OCI-LY3 (cell line): ENCODE measurements around the gene FRMD4B.

ENCODE experiments used
- H2AFZ ChIP-seq: fragments of 200-600, 300-600 bp; shearing (Covaris generic); 2 replicates; pipeline ENCODE4 v1.6.0; 2014; ENCODE audit warnings: antibody characterized with exemption, low read depth, low read length
- H3K27ac ChIP-seq: fragments of 200-600, 300-600 bp; sonication (generic); 2 replicates; pipeline ENCODE4 v1.5.1; 2014; ENCODE audit warnings: mild to moderate bottlenecking, low read length, moderate library complexity, mixed read lengths
- H3K27me3 ChIP-seq: fragments of 200-600, 300-600 bp; sonication (generic); 2 replicates; pipeline ENCODE4 v1.6.1; 2014; ENCODE audit warnings: low read depth, low read length, mixed read lengths
- H3K36me3 ChIP-seq: fragments of 200-600, 300-600 bp; sonication (generic); replicated peaks from 2 replicates; pipeline ENCODE3; 2014; ENCODE audit warnings: low read depth, low read length, mixed read lengths
- H3K4me1 ChIP-seq: fragments of 300-600, 200-600 bp; sonication (generic); 2 replicates; pipeline ENCODE4 v1.6.1; 2014; ENCODE audit warnings: low read length, mixed read lengths
- H3K4me2 ChIP-seq: fragments of 200-600, 300-600 bp; sonication (generic); 2 replicates; pipeline ENCODE4 v1.6.1; 2014; ENCODE audit warnings: low read length, mixed read lengths
- H3K4me3 ChIP-seq: fragments of 300-600, 200-600 bp; sonication (generic); 2 replicates; pipeline ENCODE4 v1.5.1; 2014; ENCODE audit warnings: antibody characterized with exemption, mild to moderate bottlenecking, low read length, moderate library complexity
- H3K79me2 ChIP-seq: fragments of 300-600, 200-600 bp; shearing (Covaris generic); 2 replicates; pipeline ENCODE4 v1.6.1; 2014; ENCODE audit warnings: mild to moderate bottlenecking, low read length, mixed read lengths
- H3K9ac ChIP-seq: fragments of 300-600, 200-600 bp; shearing (Covaris generic); 2 replicates; pipeline ENCODE4 v1.6.0; 2014; ENCODE audit warnings: mild to moderate bottlenecking, low read length, moderate library complexity
- H3K9me3 ChIP-seq: fragments of 200-600, 300-600 bp; shearing (Covaris generic); 2 replicates; pipeline ENCODE4 v1.6.1; 2014; ENCODE audit warnings: low read length, mixed read lengths; ENCODE audit not compliant: insufficient read depth
- H4K20me1 ChIP-seq: fragments of 200-600, 300-600 bp; sonication (generic); 2 replicates; pipeline ENCODE4 v1.6.1; 2016; ENCODE audit warnings: low read length, mixed read lengths; ENCODE audit not compliant: insufficient read depth
- CTCF ChIP-seq: fragments of 200-600, 300-600 bp; sonication (generic); IDR thresholded peaks from 2 replicates; pipeline ENCODE4 v1.5.1; 2014; ENCODE audit warnings: antibody characterized with exemption, low read length, low read depth
- EZH2phosphoT487 ChIP-seq: fragments of 200-600 bp; shearing (Covaris generic); IDR thresholded peaks from 2 replicates; pipeline ENCODE4 v1.6.1; 2018; ENCODE audit warnings: antibody characterized with exemption, mixed run types, low read depth

Gene FRMD4B

DNA sequence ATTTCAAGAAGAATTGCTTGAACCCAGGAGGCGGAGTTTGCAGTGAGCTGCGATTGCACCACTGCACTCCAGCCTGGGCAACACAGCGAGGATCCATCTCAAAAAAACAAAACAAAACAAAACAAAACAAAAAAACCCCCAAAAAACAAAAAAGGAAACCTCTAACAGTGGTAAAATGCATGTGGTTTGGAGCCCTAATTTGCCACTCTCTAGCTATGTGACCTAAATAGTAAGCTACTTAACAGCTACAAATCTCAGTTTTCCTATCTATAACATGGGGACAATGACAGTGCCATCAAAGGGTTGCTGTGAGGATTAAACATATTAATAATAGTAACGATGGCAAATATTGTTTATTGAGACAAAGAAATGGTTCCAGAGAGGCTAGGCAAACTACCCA, 144.1 kb downstream of the FRMD4B start:
- Histone ChIP-seq H4K20me1 (no peaks in the 10 kb centered on the region), H3K27me3 (no peaks in the 10 kb centered on the region), H3K9me3 (no peaks in the 10 kb centered on the region), H3K4me1 (no peaks in the 10 kb centered on the region), H3K4me3 (no peak overlapping the region), H2AFZ (no peak overlapping the region), H3K36me3 (no peaks in the 10 kb centered on the region), H3K27ac (no peak overlapping the region), H3K9ac (no peak overlapping the region), H3K4me2 (no peak overlapping the region), H3K79me2 (no peaks in the 10 kb centered on the region)
- no peak for TF ChIP-seq EZH2phosphoT487
- TF ChIP-seq CTCF, result no peak

DNA sequence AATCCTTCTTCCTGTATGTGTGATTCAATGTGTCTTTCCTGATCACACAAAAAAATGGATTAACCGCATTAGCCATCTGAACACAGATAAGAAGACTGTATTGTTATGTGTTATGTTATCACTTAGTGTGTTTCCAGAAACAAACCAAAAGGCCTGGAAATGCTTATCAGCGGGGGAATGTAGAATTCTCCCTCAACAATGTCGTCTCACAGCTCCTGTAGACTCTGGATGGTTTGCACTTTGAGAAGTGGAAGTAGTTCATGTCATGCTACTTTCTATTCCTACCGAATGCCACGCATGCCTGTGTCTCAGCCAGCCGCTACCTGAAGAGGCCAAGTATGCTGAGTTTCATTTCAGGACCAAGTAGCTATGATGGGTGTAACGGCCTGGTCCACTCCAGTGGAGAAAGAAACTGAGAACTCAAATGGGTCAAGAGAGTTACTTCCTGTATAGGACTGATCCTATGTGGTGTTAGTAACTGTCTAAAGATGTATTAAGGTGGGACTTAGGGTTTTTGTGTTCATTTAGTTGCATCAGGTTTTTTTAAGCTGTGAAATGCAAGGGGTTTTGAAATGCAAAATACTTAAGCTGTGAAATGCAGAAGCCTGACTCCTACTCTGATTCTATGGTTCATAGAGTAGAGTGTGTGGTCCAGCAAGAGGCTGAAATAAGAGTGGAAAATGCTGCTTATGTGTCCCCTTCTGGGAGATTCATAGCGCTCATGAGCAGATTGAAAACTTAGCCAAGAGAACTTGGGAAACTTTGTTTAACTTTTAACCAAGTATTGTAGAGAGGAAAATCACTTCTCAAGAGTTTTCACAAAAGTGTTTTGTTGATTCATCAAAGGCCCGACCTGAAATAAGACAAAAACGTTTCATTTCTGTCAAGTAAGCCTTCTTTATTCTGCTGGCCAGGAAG, 145.0 kb downstream of the FRMD4B start:
- no peak overlapping the region for H3K4me2 ChIP-seq
- no peak overlapping the region for H3K27ac ChIP-seq
- H2AFZ ChIP-seq, result no peak overlapping the region
- H3K79me2 ChIP-seq, result no peaks in the 10 kb centered on the region
- no peak overlapping the region for H3K9ac ChIP-seq
- no peaks in the 10 kb centered on the region for H3K36me3 ChIP-seq
- H4K20me1 ChIP-seq, result no peaks in the 10 kb centered on the region
- TF ChIP-seq CTCF (no peak), EZH2phosphoT487 (no peak)
- no peaks in the 10 kb centered on the region for H3K4me1 ChIP-seq
- H3K27me3 ChIP-seq, result no peaks in the 10 kb centered on the region
- no peak overlapping the region for H3K4me3 ChIP-seq
- no peaks in the 10 kb centered on the region for H3K9me3 ChIP-seq

DNA sequence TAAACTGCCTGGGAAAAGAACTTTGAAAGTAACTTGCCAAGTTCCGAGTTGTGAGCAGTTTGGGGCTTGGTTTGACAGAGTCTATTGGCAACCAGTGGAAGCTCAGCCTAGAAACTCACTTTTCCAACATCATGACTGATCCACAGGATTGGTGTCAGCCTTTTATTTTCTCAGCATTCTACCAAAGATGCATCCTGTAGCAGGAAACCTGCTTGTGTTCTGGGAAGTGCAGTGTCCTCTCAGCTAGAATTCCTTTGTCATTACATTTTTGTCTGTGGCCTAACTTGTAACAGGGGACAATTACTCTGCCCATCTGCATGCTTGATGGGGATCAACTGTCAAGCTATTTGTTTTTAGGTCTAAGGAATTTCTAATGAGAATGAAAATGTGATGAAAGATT, 146.8 kb downstream of the FRMD4B start:
- H4K20me1 ChIP-seq, result no peaks in the 10 kb centered on the region
- H2AFZ ChIP-seq, result no peak overlapping the region
- no peaks in the 10 kb centered on the region for H3K4me1 ChIP-seq
- H3K9ac ChIP-seq, result no peak overlapping the region
- no peaks in the 10 kb centered on the region for H3K79me2 ChIP-seq
- no peaks in the 10 kb centered on the region for H3K27me3 ChIP-seq
- TF ChIP-seq EZH2phosphoT487, result no peak
- no peak for TF ChIP-seq CTCF
- H3K9me3 ChIP-seq, result no peaks in the 10 kb centered on the region
- no peaks in the 10 kb centered on the region for H3K36me3 ChIP-seq
- H3K4me3 ChIP-seq, result no peak overlapping the region
- H3K4me2 ChIP-seq, result no peak overlapping the region
- no peak overlapping the region for H3K27ac ChIP-seq

DNA sequence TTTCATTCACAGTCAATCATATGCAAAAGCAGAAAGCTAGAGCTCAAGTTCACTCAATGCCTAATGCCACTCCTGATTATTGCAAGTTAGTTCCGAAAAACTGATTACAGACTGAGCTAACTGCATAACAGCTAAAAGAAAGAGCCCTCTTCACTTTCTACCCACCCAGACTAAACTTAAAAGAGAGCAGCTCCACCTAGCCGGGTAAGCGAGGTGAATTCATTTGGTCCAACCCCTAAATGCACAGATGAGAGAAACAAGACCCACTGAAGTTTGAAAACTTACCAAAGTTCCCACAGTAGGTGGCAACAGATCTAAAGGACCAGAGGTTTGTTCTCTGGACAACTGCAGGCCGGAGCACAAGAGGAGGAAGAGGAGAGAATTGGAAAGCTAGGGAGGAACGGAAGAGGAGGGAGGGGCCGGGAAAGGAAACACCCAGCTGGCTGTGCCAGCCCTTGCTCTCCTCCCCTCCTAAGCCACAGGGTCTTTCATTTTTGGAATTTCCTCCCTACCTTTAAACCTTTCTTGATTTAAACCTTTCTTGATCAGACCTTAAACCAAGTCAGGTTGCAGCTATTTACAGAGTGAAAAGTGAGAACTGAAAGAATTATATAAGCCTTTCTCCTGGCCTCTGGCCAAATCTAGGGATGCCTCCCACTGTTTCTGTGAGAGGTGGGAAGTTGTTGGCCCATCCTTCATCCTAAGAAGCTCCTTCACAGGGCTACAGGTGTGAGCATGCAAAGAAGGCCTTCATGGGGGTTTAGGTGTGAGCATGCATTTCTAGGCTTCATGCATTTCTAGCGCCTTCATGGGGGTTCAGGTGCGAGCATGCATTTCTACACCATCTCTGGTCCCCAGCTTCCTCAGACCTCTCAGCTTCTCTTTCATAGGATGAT, 148.8 kb downstream of the FRMD4B start:
- Histone ChIP-seq H3K27me3 (no peaks in the 10 kb centered on the region), H3K4me1 (no peaks in the 10 kb centered on the region), H2AFZ (no peak overlapping the region), H3K27ac (no peak overlapping the region), H3K4me3 (no peak overlapping the region), H3K36me3 (no peaks in the 10 kb centered on the region), H3K79me2 (no peaks in the 10 kb centered on the region), H3K9me3 (no peaks in the 10 kb centered on the region), H3K9ac (no peak overlapping the region), H3K4me2 (no peak overlapping the region), H4K20me1 (no peaks in the 10 kb centered on the region)
- TF ChIP-seq EZH2phosphoT487 (no peak), CTCF (peak; percentile 37)
